ENCODE data around the gene CNRIP1.
"Not testable (repeated sequence)": the region's sequence is repeated elsewhere in the genome, so short reads cannot be mapped to it uniquely, and the experiment has no call there.

Gene CNRIP1

GRCh38 chr2:68340226-68341061 is 20.7 kb upstream of the CNRIP1 start:
- DNase-seq (ENCODE audit: low read depth in 4 of 4, low spot score in 1 of 4): no peak

- no peak for DNase-seq (ENCODE audit: low read depth in 4 of 4, low spot score in 1 of 4)
Observed at GRCh38 chr2:68336192-68336591, 16.4 kb upstream of the CNRIP1 start.

GRCh38 chr2:68333931-68334330 is 14.2 kb upstream of the CNRIP1 start:
- DNase-seq (ENCODE audit: low read depth in 4 of 4, low spot score in 1 of 4): no peak

DNA sequence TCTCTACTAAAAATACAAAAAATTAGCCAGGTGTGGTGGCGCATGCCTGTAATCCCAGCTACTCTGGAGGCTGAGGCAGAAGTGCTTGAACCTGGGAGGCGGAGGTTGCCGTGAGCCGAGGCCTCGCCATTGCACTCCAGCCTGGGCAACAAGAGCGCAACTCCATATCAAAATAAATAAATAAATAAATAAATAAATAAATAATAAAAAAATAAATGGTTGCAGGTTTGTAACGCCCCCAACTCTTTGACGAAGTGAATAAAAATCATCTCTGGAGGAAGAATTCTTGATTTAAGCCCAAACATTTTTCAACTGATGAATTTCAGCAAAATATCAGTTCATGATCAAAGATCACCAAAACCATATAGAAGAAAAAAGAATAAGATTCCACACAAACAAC is 13.3 kb upstream of the CNRIP1 start:
- DNase-seq (ENCODE audit: low read depth in 4 of 4, low spot score in 1 of 4): no peak

DNA sequence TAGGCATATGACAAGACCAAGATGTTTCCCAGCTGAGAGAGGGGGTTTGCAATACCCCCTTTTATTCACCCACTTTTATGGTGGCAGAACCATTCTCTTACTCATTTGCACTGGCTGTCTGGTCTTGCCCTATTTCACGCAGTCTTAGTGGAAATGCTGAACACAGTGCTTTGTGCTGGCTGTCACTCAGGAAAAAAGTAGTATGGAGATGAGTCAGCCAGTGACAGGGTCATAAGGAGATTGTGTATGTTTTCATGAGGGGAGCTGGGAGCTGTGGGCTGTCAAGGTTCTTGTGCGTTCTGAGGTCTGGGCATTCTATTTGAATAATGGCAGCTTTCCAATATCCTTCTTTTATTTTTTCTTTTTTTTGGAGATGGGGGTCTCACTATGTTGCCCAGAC is 10.9 kb upstream of the CNRIP1 start:
- DNase-seq (ENCODE audit: low read depth in 4 of 4, low spot score in 1 of 4): no peak

- no peak for DNase-seq (ENCODE audit: low read depth in 4 of 4, low spot score in 1 of 4)
Observed at GRCh38 chr2:68328901-68329300, 9.2 kb upstream of the CNRIP1 start.

GRCh38 chr2:68325056-68325455 is 5.3 kb upstream of the CNRIP1 start:
- no peak for DNase-seq (ENCODE audit: low read depth in 4 of 4, low spot score in 1 of 4)

- DNase-seq (ENCODE audit: low read depth in 4 of 4, low spot score in 1 of 4): no peak
Observed at GRCh38 chr2:68320118-68320641, 431 bp upstream of the CNRIP1 start.

DNA sequence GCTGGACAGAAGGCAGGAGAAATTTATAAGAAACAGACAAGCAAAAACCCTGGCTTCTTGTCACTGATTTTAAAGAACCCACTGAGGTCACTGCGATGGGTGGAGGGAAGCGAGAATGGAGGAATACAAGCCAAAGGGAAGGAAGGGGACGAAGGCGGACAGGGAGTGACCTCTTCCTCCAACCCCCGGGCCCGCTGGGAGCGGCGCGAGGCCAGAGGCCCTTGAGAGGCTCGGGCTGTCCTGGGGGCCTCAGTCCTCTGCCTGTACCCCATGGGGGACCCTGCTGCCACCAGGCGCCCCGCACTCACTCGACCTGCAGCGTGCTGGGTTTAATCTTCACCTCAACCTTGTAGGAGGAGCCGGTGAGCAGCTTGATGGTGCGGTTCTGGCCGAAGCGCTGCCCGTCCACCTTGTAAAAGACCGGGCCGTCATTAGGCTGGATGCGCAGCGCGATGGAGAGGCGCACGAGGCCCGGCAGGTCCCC is 793 bp downstream of the CNRIP1 start:
- DNase-seq (ENCODE audit: low read depth in 4 of 4, low spot score in 1 of 4): no peak

- DNase-seq (ENCODE audit: low read depth in 4 of 4, low spot score in 1 of 4): no peak
Observed at GRCh38 chr2:68317971-68318913, 1.5 kb downstream of the CNRIP1 start.

GRCh38 chr2:68316111-68316510 is 3.6 kb downstream of the CNRIP1 start:
- no peak for DNase-seq (ENCODE audit: low read depth in 4 of 4, low spot score in 1 of 4)

- no peak for DNase-seq (ENCODE audit: low read depth in 4 of 4, low spot score in 1 of 4)
Observed at GRCh38 chr2:68311033-68311432, 8.7 kb downstream of the CNRIP1 start.

DNA sequence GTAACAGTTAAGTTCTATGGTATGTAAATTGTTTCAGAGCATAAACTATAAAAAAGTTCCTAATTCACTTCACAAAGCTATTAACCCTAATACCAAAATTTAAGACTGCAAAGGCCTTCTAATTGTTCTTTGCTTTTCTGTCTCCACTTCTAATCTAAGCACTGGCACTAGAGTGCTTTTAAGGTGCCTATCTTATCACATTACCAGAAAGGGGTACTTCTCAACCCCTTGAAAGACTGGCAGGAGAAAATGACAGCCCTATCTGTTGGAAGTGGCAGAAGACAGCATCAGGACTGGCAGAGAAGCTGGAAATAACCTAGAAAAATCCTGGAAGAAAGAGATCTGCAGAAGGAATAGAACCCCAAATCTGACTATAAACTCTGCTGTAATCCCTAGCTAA is 10.3 kb downstream of the CNRIP1 start:
- no peak for DNase-seq (ENCODE audit: low read depth in 4 of 4, low spot score in 1 of 4)

DNA sequence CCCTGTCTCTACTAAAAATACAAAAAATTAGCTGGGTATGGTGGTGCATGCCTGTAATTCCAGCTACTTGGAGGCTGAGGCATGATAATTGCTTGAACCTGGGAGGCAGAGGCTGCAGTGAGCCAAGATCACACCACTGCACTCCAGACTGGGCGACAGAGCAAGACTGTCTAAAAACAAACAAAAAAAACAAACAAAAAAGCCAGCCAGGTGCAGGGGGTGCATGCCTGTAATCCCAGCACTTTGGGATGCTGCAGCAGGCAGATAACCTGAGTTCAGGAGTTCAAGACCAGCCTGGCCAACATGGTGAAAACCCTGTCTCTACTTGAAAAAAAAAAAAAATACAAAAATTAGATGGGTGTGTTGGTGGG is 15.9 kb downstream of the CNRIP1 start:
- not testable (repeated sequence) for DNase-seq (ENCODE audit: low read depth in 4 of 4, low spot score in 1 of 4)

- DNase-seq (ENCODE audit: low read depth in 4 of 4, low spot score in 1 of 4): no peak
Observed at GRCh38 chr2:68303033-68303901, 16.5 kb downstream of the CNRIP1 start.

DNA sequence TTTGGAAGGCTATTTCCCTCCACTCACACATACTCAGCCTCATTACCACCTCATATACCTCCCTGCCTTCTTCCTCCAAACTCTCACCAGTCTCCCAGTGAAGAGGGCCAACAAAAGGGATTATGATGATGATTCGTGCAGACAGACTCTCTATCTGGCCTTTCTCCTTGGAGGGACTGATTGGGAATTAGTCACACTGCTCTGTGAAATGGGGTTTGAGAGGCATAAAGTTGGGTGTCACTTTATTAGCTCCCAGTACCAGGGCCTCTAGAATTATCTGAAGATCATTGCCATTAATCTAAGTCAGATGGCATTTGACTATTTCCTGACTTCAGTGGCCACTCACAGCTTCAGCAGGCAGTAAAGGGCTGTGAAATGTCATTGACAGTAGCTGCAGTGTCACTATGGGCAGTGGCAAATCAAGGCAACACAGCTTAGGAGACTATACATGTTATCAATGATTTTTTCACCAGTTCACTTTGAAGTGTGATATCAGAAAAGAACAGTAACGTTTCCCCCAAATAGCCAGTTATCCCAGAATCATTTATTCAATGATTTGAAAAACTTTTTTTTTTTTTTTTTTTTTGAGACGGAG is 17.4 kb downstream of the CNRIP1 start:
- no peak for DNase-seq (ENCODE audit: low read depth in 4 of 4, low spot score in 1 of 4)

- DNase-seq (ENCODE audit: low read depth in 4 of 4, low spot score in 1 of 4): no peak
Observed at GRCh38 chr2:68295516-68295915, 24.2 kb downstream of the CNRIP1 start.

DNA sequence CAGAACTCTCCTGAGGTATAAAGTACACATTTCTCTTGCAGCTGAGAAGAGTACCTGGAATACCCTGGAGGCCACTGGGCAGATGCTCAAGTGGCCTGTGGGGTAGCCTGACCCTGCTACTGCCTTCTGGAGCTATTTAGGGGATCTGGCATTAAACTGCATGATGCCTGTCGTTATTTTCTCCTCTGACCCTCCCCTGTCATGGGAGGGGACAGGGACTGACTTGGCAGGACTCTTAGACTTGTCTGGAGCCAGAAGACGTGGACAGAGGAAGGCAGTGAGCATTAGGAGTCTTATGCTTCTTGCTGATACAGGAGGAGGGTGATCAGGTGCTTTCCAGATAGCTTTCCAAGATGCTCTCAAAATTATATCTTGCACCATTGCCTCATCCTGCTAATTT is 24.8 kb downstream of the CNRIP1 start:
- no peak for DNase-seq (ENCODE audit: low read depth in 4 of 4, low spot score in 1 of 4)

DNA sequence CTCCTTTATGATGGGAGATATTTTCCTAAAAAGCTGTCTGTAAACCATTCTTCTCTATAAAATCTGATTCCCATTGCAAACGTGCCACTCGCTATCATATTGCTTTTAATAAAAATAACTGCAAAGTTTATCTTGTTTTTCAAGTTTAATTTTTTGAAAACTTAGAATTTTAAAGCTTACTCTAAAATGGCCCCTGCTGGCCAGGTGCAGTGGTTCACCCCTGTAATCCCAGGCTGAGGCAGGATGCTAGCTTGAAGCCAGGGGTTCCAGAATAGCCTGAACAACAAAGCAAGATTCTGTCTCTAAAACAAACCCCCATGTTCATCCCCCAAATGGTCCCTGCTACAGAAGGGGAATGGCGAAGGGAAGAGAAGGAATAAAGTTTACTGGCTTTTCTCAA is 25.6 kb downstream of the CNRIP1 start:
- no peak for DNase-seq (ENCODE audit: low read depth in 4 of 4, low spot score in 1 of 4)

DNA sequence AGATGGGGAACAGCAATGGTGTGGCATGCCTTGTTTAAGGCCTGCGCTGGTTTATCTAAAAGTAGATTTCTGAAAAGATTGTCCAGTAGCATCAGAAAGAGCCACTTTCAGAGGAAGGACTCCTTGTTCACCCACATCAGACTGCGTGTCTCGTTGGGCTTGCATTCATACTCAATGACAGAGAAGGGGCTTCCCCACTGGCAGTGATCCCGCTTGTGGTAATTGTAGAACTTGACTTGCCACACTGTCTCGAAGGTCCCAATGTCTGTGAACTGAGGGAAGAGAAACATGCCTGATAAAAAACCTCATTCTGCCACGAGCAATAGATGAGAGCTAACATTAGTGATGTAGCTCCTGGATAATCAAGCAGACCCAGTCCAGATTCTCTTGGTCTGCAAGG is 26.0 kb downstream of the CNRIP1 start:
- DNase-seq (ENCODE audit: low read depth in 4 of 4, low spot score in 1 of 4): no peak
